BE2C (cell line): ENCODE measurements around the gene CNEP1R1.

ENCODE experiments used
- DNase-seq: peaks from one replicate; pipeline ENCODE4 v3.0.0-alpha.2; 2020
- H3K27me3 ChIP-seq: fragments of 250-450 bp; sonication (Bioruptor Pico); 2 replicates; pipeline ENCODE4 v1.5.1; 2020; ENCODE audit warnings: mild to moderate bottlenecking
- H3K36me3 ChIP-seq: fragments of 250-450 bp; sonication (Bioruptor Pico); 2 replicates; pipeline ENCODE4 v1.5.1; 2020; ENCODE audit warnings: mild to moderate bottlenecking
- H3K4me1 ChIP-seq: fragments of 250-450 bp; sonication (Bioruptor Pico); 2 replicates; pipeline ENCODE4 v1.5.1; 2020
- H3K4me3 ChIP-seq: 2 replicates; pipeline ENCODE4 v1.5.1; 2011; ENCODE audit warnings: low read depth, low read length
- H3K9me3 ChIP-seq: fragments of 250-450 bp; sonication (Bioruptor Pico); 2 replicates; pipeline ENCODE4 v1.5.1; 2020
- TF ChIP-seq, protein P1 (sequence below): IDR thresholded peaks from 2 replicates; pipeline ENCODE4 v1.5.1; 2012; ENCODE audit warnings: mild to moderate bottlenecking, low read depth, low read length

The CNEP1R1 gene

GRCh38 chr16:50045412-50045811 is 20.4 kb downstream of the CNEP1R1 start:
- H3K4me1 ChIP-seq, result no peaks in the 10 kb centered on the region
- DNase-seq, result no peak

GRCh38 chr16:50046853-50047252 is 21.8 kb downstream of the CNEP1R1 start:
- no peaks in the 10 kb centered on the region; the same call in 1 of the 2 replicates for H3K27me3 ChIP-seq
- H3K4me1 ChIP-seq, result no peaks in the 10 kb centered on the region
- no peak overlapping the region for H3K4me3 ChIP-seq
- H3K9me3 ChIP-seq, result no peaks in the 10 kb centered on the region
- DNase-seq, result no peak
- H3K36me3 ChIP-seq, result no peaks in the 10 kb centered on the region
- TF ChIP-seq, protein P1, sequence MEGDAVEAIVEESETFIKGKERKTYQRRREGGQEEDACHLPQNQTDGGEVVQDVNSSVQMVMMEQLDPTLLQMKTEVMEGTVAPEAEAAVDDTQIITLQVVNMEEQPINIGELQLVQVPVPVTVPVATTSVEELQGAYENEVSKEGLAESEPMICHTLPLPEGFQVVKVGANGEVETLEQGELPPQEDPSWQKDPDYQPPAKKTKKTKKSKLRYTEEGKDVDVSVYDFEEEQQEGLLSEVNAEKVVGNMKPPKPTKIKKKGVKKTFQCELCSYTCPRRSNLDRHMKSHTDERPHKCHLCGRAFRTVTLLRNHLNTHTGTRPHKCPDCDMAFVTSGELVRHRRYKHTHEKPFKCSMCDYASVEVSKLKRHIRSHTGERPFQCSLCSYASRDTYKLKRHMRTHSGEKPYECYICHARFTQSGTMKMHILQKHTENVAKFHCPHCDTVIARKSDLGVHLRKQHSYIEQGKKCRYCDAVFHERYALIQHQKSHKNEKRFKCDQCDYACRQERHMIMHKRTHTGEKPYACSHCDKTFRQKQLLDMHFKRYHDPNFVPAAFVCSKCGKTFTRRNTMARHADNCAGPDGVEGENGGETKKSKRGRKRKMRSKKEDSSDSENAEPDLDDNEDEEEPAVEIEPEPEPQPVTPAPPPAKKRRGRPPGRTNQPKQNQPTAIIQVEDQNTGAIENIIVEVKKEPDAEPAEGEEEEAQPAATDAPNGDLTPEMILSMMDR, result no peak

More at GRCh38 chr16:50045412-50045811, 20.4 kb downstream of the CNEP1R1 start:
- Histone ChIP-seq H3K36me3 (no peaks in the 10 kb centered on the region), H3K27me3 (no peaks in the 10 kb centered on the region; the same call in 1 of the 2 replicates), H3K4me3 (no peak overlapping the region), H3K9me3 (no peaks in the 10 kb centered on the region)
- TF ChIP-seq, protein P1, result no peak

DNA sequence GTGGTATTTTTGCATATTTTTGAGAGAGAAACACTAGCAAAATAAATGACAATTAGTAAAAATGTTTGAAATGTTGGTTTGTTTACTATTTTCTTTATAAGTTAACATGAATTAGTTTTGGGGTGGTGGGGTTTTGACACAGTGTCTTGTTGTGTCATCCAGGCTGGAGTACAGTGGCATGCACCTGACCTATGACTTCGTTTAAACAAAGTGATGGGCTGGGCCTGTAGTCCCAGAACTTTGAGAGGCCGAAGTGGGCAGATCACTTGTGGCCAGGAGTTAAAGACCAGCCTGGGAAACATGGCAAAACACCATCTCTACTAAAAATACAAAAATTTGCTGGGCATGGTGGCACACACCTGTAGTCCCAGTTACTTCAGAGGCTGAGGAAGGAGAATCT is 22.8 kb downstream of the CNEP1R1 start:
- Histone ChIP-seq H3K4me1 (no peaks in the 10 kb centered on the region), H3K36me3 (no peaks in the 10 kb centered on the region), H3K27me3 (no peaks in the 10 kb centered on the region; the same call in 1 of the 2 replicates), H3K4me3 (no peak overlapping the region), H3K9me3 (no peaks in the 10 kb centered on the region)
- TF ChIP-seq, protein P1, result no peak
- no peak for DNase-seq

- H3K27me3 ChIP-seq, result no peaks in the 10 kb centered on the region
- no peaks in the 10 kb centered on the region for H3K36me3 ChIP-seq
- H3K9me3 ChIP-seq, result no peaks in the 10 kb centered on the region
- DNase-seq, result no peak
- no peak overlapping the region for H3K4me3 ChIP-seq
- H3K4me1 ChIP-seq, result no peaks in the 10 kb centered on the region
- TF ChIP-seq, protein P1, result no peak
Measured at GRCh38 chr16:50050802-50051201, 25.8 kb downstream of the CNEP1R1 start.

DNA sequence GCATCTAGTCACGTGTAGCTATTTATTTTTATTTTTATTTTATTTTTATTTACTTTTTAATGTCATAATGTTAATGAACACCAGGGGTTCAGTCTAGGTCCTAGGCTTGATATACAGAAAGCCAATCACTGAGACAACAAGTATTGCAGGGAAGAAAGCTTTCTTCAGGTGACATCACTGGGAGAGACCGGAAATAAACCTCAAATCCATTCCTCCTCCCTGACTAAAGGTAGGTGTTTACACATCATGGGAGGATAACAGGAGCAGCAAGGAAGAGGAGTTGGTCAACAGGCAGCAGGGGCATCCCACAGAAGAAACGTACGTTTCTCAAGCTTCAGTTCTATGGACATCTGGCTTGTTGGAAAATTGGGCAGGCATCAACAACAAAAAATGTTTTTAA is 31.2 kb downstream of the CNEP1R1 start:
- H3K36me3 ChIP-seq, result no peaks in the 10 kb centered on the region
- no peak overlapping the region for H3K4me3 ChIP-seq
- TF ChIP-seq, protein P1, result no peak
- no peaks in the 10 kb centered on the region for H3K27me3 ChIP-seq
- no peaks in the 10 kb centered on the region for H3K9me3 ChIP-seq
- no peak for DNase-seq
- H3K4me1 ChIP-seq, result no peaks in the 10 kb centered on the region

DNA sequence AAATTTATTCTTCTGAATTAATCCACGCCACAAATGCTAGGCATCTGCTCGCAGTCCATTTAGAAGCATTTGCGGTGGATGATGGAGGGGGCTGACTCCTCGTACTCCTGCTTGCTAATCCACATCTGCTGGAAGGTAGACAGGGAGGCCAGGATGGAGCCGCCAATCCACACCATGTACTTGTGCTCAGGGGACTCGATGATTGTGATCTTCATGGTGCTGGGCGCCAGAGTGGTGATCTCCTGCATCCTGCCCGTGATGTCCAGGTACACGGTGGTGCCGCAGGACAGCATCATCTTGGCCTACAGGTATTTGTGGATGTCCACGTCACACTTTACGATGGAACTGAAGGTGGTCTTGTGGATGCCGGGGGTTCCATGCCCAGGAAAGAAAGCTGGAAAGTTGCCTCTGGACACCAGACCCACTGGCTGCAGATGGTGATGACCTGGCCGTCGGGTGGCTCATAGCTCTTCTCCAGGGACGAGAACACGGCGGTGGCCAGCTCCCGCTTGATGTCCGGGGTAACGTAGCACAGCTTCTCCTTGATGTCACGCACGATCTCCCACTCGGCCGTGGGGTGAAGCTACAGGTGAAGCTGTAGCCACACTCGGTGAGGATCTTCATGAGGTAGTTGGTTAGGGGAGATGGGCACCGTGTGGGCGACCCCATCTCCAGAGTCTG is 33.2 kb downstream of the CNEP1R1 start:
- DNase-seq, result no peak
- H3K36me3 ChIP-seq, result no peaks in the 10 kb centered on the region
- TF ChIP-seq, protein P1, result no peak

More for the DNA sequence above, 33.2 kb downstream of the CNEP1R1 start:
- H3K9me3 ChIP-seq, result no peaks in the 10 kb centered on the region
- H3K27me3 ChIP-seq, result no peaks in the 10 kb centered on the region
- H3K4me1 ChIP-seq, result no peaks in the 10 kb centered on the region
- H3K4me3 ChIP-seq, result no peak overlapping the region
